ENCODE results near the gene GPR148.

The GPR148 gene

DNA sequence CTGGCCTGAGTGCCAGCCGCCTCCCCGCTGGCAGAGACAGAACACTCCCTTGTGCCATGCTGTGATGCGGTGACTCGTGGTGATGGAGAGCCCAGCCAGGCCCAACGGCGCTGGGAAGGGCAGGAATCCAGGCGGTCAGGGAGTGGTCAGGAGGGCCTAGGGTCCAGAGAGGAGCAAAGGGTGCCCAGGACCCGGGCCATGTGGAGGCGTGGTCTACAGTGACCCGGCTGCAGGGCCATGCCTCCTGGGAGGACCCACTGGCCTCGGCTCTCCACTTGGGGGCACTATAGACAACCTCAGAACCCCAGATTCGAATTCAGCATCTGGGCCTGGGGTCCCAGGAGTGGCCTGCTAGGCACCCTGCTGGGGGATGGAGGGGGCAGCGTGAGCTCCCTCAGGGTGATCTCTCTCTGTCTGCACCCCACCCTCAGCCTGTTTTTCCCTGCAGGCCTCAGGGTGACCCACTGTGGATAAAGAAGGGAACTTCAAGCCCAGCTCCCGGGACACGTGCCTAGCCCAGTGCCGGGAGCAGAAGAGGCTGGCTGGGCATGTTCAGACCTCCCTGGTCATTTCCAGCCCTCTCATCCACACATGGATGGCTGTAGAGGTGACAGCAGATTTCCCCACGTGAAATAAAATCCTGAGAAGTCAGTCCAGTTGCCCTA is 39.5 kb downstream of the GPR148 start:
- TF ChIP-seq, protein P1, sequence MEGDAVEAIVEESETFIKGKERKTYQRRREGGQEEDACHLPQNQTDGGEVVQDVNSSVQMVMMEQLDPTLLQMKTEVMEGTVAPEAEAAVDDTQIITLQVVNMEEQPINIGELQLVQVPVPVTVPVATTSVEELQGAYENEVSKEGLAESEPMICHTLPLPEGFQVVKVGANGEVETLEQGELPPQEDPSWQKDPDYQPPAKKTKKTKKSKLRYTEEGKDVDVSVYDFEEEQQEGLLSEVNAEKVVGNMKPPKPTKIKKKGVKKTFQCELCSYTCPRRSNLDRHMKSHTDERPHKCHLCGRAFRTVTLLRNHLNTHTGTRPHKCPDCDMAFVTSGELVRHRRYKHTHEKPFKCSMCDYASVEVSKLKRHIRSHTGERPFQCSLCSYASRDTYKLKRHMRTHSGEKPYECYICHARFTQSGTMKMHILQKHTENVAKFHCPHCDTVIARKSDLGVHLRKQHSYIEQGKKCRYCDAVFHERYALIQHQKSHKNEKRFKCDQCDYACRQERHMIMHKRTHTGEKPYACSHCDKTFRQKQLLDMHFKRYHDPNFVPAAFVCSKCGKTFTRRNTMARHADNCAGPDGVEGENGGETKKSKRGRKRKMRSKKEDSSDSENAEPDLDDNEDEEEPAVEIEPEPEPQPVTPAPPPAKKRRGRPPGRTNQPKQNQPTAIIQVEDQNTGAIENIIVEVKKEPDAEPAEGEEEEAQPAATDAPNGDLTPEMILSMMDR (conservative IDR thresholded peaks at IDR 0.05; ENCODE audit: low read length) = peak; percentile 18; the same call in 1 of the 2 replicates
- TF ChIP-seq EZH2phosphoT487 (IDR thresholded peaks at IDR 0.05; ENCODE audit: borderline replicate concordance) = no peak
- H2AFZ ChIP-seq (ENCODE audit: low read length) = no peak overlapping the region
- no peaks in the 10 kb centered on the region for H3K36me3 ChIP-seq (ENCODE audit: insufficient read depth, low read length)
- no peak overlapping the region for H3K9ac ChIP-seq (ENCODE audit: low read depth, low read length, poor library complexity, severe bottlenecking)
- H3K4me3 ChIP-seq (ENCODE audit: low read length, poor library complexity, severe bottlenecking) = no peak overlapping the region
- no peaks in the 10 kb centered on the region for H4K20me1 ChIP-seq (ENCODE audit: insufficient read depth, low read length, poor library complexity, severe bottlenecking)
- H3K4me2 ChIP-seq (ENCODE audit: low read depth, low read length, poor library complexity, severe bottlenecking) = no peak overlapping the region
- H3F3A ChIP-seq (ENCODE audit: low read depth) = no peaks in the 10 kb centered on the region
- no peaks in the 10 kb centered on the region for H3K9me2 ChIP-seq (replicated peaks; ENCODE audit: low read depth, low read length)
- no peaks in the 10 kb centered on the region for H3K4me1 ChIP-seq (ENCODE audit: insufficient read depth, low read length, poor library complexity, severe bottlenecking)
- no peaks in the 10 kb centered on the region for H3K27me3 ChIP-seq (ENCODE audit: insufficient read depth, low read length, poor library complexity, severe bottlenecking)
- H3K9me3 ChIP-seq (ENCODE audit: insufficient read depth, low read depth, low read length) = no peaks in the 10 kb centered on the region
- no peaks in the 10 kb centered on the region for H3K79me2 ChIP-seq (ENCODE audit: insufficient read depth, low read length)

- no peaks in the 10 kb centered on the region for H3K9me2 ChIP-seq (replicated peaks; ENCODE audit: low read depth, low read length)
- no peak overlapping the region for H3K4me3 ChIP-seq (ENCODE audit: low read length, poor library complexity, severe bottlenecking)
- H3K9ac ChIP-seq (ENCODE audit: low read depth, low read length, poor library complexity, severe bottlenecking) = no peak overlapping the region
- no peaks in the 10 kb centered on the region for H3K27me3 ChIP-seq (ENCODE audit: insufficient read depth, low read length, poor library complexity, severe bottlenecking)
- H3F3A ChIP-seq (ENCODE audit: low read depth) = no peaks in the 10 kb centered on the region
- no peaks in the 10 kb centered on the region for H4K20me1 ChIP-seq (ENCODE audit: insufficient read depth, low read length, poor library complexity, severe bottlenecking)
- no peaks in the 10 kb centered on the region for H3K79me2 ChIP-seq (ENCODE audit: insufficient read depth, low read length)
- H3K4me1 ChIP-seq (ENCODE audit: insufficient read depth, low read length, poor library complexity, severe bottlenecking) = no peaks in the 10 kb centered on the region
- H3K9me3 ChIP-seq (ENCODE audit: insufficient read depth, low read depth, low read length) = no peaks in the 10 kb centered on the region
- H3K36me3 ChIP-seq (ENCODE audit: insufficient read depth, low read length) = no peaks in the 10 kb centered on the region
- no peak for TF ChIP-seq EZH2phosphoT487 (IDR thresholded peaks at IDR 0.05; ENCODE audit: borderline replicate concordance)
- TF ChIP-seq, protein P1 (conservative IDR thresholded peaks at IDR 0.05; ENCODE audit: low read length) = no peak
- H2AFZ ChIP-seq (ENCODE audit: low read length) = no peak overlapping the region
- H3K4me2 ChIP-seq (ENCODE audit: low read depth, low read length, poor library complexity, severe bottlenecking) = no peak overlapping the region
Measured at GRCh38 chr2:130769343-130769907, 40.6 kb downstream of the GPR148 start.

DNA sequence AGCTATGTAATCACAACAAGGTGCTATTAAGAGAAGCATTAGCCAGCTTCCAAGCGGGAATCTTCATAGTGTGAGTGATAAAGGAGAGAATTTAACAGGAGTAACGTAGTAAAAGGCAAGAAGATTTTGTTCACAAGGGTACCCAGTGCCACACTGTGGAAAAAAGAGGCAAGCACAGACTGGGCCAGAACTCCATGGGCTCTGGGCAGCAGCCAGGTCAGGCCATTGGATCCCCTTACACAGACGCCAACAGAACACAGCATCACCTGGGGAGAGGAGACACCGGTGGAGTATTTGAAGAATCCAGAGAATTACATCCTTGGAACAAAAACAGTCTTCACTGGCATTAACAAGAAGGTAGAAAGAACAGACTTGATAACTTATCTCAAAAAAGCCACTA is 47.7 kb downstream of the GPR148 start:
- Histone ChIP-seq H3K27me3 (ENCODE audit: insufficient read depth, low read length, poor library complexity, severe bottlenecking) (no peaks in the 10 kb centered on the region), H3K9ac (ENCODE audit: low read depth, low read length, poor library complexity, severe bottlenecking) (no peak overlapping the region)

More for the DNA sequence above, 47.7 kb downstream of the GPR148 start:
- Histone ChIP-seq H3K4me1 (ENCODE audit: insufficient read depth, low read length, poor library complexity, severe bottlenecking) (no peaks in the 10 kb centered on the region), H3K9me3 (ENCODE audit: insufficient read depth, low read depth, low read length) (no peaks in the 10 kb centered on the region), H3K4me2 (ENCODE audit: low read depth, low read length, poor library complexity, severe bottlenecking) (no peak overlapping the region), H3K9me2 (replicated peaks; ENCODE audit: low read depth, low read length) (no peaks in the 10 kb centered on the region), H3K4me3 (ENCODE audit: low read length, poor library complexity, severe bottlenecking) (no peak overlapping the region), H3F3A (ENCODE audit: low read depth) (no peaks in the 10 kb centered on the region), H3K36me3 (ENCODE audit: insufficient read depth, low read length) (no peaks in the 10 kb centered on the region), H2AFZ (ENCODE audit: low read length) (no peak overlapping the region), H4K20me1 (ENCODE audit: insufficient read depth, low read length, poor library complexity, severe bottlenecking) (no peaks in the 10 kb centered on the region), H3K79me2 (ENCODE audit: insufficient read depth, low read length) (no peaks in the 10 kb centered on the region)
- TF ChIP-seq, protein P1 (conservative IDR thresholded peaks at IDR 0.05; ENCODE audit: low read length) = no peak
- no peak for TF ChIP-seq EZH2phosphoT487 (IDR thresholded peaks at IDR 0.05; ENCODE audit: borderline replicate concordance)

Data from Loucy (cell line).